ENCODE results near the gene EEIG2.

The EEIG2 gene

DNA sequence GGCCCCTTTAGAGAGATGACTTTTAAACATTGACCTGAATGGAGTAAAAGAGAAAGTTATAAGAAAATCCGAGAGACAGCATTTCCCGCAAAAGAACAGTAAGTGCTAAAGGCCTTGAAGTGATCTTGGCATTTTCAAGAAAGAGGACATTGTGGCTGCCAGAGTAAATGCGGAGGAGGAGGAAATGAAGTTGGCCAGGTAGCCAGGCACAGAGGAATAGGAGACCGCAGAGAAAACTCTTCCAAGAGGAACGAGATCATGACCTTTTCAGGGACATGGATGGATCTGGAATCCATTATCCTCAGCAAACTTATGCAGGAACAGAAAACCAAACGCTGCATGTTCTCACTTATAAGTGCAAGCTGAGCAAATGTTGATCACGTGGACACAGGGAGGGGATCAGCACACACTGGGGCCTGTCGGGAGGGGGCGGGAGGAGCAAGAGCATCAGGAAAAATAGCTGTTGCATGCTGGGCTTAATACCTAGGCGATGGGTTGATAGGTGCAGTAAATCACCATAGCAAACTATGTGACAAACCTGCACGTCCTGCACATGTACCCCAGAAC lies 49.7 kb downstream of the EEIG2 start:
- no peak for TF ChIP-seq POLR2AphosphoS5 (IDR thresholded peaks at IDR 0.05; ENCODE audit: low read depth, low read length)
- no peak for TF ChIP-seq FOXP2 (optimal IDR thresholded peaks at IDR 0.05; ENCODE audit: borderline replicate concordance, extremely low read depth, extremely low read length, insufficient read depth)
- no peak for TF ChIP-seq REST (IDR thresholded peaks at IDR 0.05; ENCODE audit: insufficient read depth in 1 of 2, low read depth in 2 of 2, low read length in 2 of 2)
- TF ChIP-seq SIN3A (IDR thresholded peaks at IDR 0.05; ENCODE audit: borderline replicate concordance, insufficient read depth, low read length) = no peak
- no peak for TF ChIP-seq TAF1 (IDR thresholded peaks at IDR 0.05; ENCODE audit: borderline replicate concordance, insufficient read depth, low read length)

All from PFSK-1 (cell line).